Loucy (cell line): ENCODE data around the gene PRAC1.

Experiments
- H2AFZ ChIP-seq: fragments of 200-600 bp; sonication (generic); 2 replicates; pipeline ENCODE4 v1.6.0; 2016; ENCODE audit warnings: antibody characterized with exemption, mild to moderate bottlenecking, low read length, moderate library complexity
- H3F3A ChIP-seq: fragments of 200-600 bp; 2 replicates; pipeline ENCODE4 v1.6.0; 2016; ENCODE audit warnings: antibody characterized with exemption, low read depth, mild to moderate bottlenecking
- H3K27me3 ChIP-seq: fragments of 200-600 bp; sonication (generic); 2 replicates; pipeline ENCODE4 v1.6.1; 2014; ENCODE audit warnings: low read length, mild to moderate bottlenecking; ENCODE audit not compliant: insufficient read depth, poor library complexity, severe bottlenecking
- H3K36me3 ChIP-seq: fragments of 200-600 bp; sonication (generic); 2 replicates; pipeline ENCODE4 v1.6.1; 2016; ENCODE audit warnings: low read length; ENCODE audit not compliant: insufficient read depth
- H3K4me1 ChIP-seq: fragments of 200-600 bp; sonication (generic); 2 replicates; pipeline ENCODE4 v1.5.1; 2014; ENCODE audit warnings: low read length, mild to moderate bottlenecking; ENCODE audit not compliant: insufficient read depth, poor library complexity, severe bottlenecking
- H3K4me2 ChIP-seq: fragments of 200-600 bp; sonication (generic); 2 replicates; pipeline ENCODE4 v1.6.0; 2014; ENCODE audit warnings: antibody characterized with exemption, low read length, low read depth, mild to moderate bottlenecking; ENCODE audit not compliant: poor library complexity, severe bottlenecking
- H3K4me3 ChIP-seq: fragments of 200-600 bp; sonication (generic); 2 replicates; pipeline ENCODE4 v1.5.1; 2014; ENCODE audit warnings: low read length, mild to moderate bottlenecking, mixed read lengths; ENCODE audit not compliant: poor library complexity, severe bottlenecking
- H3K79me2 ChIP-seq: fragments of 200-600 bp; sonication (generic); 2 replicates; pipeline ENCODE4 v1.6.1; 2014; ENCODE audit warnings: low read length; ENCODE audit not compliant: insufficient read depth
- H3K9ac ChIP-seq: fragments of 200-600 bp; sonication (generic); 2 replicates; pipeline ENCODE4 v1.6.0; 2014; ENCODE audit warnings: mild to moderate bottlenecking, low read depth, low read length, moderate library complexity; ENCODE audit not compliant: poor library complexity, severe bottlenecking
- H3K9me2 ChIP-seq: fragments of 200-600 bp; sonication (generic); replicated peaks from 2 replicates; pipeline ENCODE4 v1.6.1; 2016; ENCODE audit warnings: low read depth, low read length, mixed read lengths
- H3K9me3 ChIP-seq: fragments of 200-600 bp; sonication (generic); 2 replicates; pipeline ENCODE4 v1.6.1; 2014; ENCODE audit warnings: mild to moderate bottlenecking, antibody characterized with exemption, low read length, low read depth; ENCODE audit not compliant: insufficient read depth
- H4K20me1 ChIP-seq: fragments of 200-600 bp; sonication (generic); 2 replicates; pipeline ENCODE4 v1.6.0; 2014; ENCODE audit warnings: antibody characterized with exemption, low read length, mild to moderate bottlenecking; ENCODE audit not compliant: insufficient read depth, poor library complexity, severe bottlenecking
- EZH2phosphoT487 ChIP-seq: fragments of 200-600 bp; IDR thresholded peaks from 2 replicates; pipeline ENCODE4 v1.6.1; 2018; ENCODE audit warnings: antibody characterized with exemption, mild to moderate bottlenecking, moderate library complexity, borderline replicate concordance
- TF ChIP-seq, protein P1 (sequence below): fragments of 200-600 bp; sonication (generic); conservative IDR thresholded peaks from 2 replicates; pipeline ENCODE4 v1.5.1; 2014; ENCODE audit warnings: mild to moderate bottlenecking, antibody characterized with exemption, low read length

PRAC1 gene

DNA sequence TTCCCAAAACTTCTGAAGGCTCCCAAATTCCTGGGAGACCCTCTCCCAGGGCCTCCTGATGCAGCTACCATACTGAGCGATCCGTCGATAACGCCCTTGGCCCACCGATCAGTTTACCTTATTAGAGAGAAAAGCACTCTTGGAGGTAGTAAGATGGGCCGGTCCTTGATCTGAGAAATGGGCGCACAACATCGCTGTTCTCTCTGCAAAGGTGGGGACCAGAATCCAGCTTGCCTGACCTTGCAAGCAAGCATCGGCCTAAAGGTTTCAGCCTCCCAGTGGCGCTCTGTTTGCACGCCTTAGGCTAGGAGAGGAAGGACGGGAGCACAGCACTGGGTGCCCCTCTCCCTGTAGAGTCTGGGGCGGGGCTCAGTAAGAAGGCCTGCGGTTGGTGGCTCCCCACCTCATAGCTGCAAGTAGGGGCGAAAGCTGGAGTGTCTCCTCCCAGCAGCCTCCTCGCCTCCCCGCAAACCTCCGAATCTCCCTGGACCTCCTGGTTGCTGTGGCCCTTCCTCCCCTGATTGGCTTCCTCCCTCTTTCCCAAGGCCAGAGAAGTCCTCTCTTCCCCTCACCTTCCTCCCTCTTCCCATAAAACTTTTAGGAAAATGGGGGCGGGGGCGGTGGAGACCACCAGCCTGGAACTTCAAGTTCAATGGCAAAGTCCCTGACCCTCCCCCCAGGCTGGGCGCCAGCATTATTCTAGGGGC is at the start of gene PRAC1:
Gene PRAC1 (minus strand): TSS at position 318 of the 707 bp plus-strand sequence. CDS start 126 bp downstream, at position 192.
- Histone ChIP-seq H3K4me3 (no peak within 1 kb of the TSS), H3K27me3 (no peaks in the 10 kb centered on the region), H4K20me1 (no peaks in the 10 kb centered on the region), H3K4me1 (no peaks in the 10 kb centered on the region), H2AFZ (no peak within 1 kb of the TSS), H3K9me3 (no peaks in the 10 kb centered on the region), H3F3A (no peaks in the 10 kb centered on the region), H3K9ac (no peak within 1 kb of the TSS), H3K79me2 (no peaks in the 10 kb centered on the region), H3K36me3 (no peaks in the 10 kb centered on the region), H3K4me2 (no peak within 1 kb of the TSS), H3K9me2 (no peaks in the 10 kb centered on the region)
- TF ChIP-seq, protein P1, sequence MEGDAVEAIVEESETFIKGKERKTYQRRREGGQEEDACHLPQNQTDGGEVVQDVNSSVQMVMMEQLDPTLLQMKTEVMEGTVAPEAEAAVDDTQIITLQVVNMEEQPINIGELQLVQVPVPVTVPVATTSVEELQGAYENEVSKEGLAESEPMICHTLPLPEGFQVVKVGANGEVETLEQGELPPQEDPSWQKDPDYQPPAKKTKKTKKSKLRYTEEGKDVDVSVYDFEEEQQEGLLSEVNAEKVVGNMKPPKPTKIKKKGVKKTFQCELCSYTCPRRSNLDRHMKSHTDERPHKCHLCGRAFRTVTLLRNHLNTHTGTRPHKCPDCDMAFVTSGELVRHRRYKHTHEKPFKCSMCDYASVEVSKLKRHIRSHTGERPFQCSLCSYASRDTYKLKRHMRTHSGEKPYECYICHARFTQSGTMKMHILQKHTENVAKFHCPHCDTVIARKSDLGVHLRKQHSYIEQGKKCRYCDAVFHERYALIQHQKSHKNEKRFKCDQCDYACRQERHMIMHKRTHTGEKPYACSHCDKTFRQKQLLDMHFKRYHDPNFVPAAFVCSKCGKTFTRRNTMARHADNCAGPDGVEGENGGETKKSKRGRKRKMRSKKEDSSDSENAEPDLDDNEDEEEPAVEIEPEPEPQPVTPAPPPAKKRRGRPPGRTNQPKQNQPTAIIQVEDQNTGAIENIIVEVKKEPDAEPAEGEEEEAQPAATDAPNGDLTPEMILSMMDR, result no peak

DNA sequence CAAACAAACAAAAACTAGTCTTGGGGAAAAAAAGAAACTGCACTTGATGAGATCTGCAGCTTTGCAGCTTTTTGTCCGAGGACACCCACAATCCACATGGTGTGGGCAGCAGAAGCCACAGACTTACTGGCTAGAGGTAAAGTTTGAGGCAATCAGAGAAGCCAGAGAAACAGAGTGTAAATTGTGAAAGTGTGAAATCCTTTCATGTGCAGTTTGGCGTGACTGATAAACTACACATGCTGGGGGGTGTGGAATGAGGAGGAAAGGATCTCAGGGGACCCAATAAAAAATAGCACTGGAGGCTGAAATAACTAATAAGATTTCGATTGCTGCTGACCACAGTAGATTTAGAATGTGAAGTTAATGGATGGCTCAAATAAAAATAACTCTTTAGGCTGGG is 48.6 kb upstream of the PRAC1 start:
- H3K36me3 ChIP-seq, result no peaks in the 10 kb centered on the region
- H3K9me3 ChIP-seq, result no peaks in the 10 kb centered on the region
- H3K4me1 ChIP-seq, result peaks cover 23% of the 10 kb centered on the region
- no peaks in the 10 kb centered on the region for H3K27me3 ChIP-seq
- H3K9me2 ChIP-seq, result no peaks in the 10 kb centered on the region
- H3K9ac ChIP-seq, result no peak overlapping the region
- no peak overlapping the region for H3K4me2 ChIP-seq
- H3F3A ChIP-seq, result no peaks in the 10 kb centered on the region
- no peaks in the 10 kb centered on the region for H3K79me2 ChIP-seq
- TF ChIP-seq EZH2phosphoT487, result no peak
- TF ChIP-seq, protein P1, result no peak
- H4K20me1 ChIP-seq, result no peaks in the 10 kb centered on the region
- H3K4me3 ChIP-seq, result no peak overlapping the region
- no peak overlapping the region for H2AFZ ChIP-seq

DNA sequence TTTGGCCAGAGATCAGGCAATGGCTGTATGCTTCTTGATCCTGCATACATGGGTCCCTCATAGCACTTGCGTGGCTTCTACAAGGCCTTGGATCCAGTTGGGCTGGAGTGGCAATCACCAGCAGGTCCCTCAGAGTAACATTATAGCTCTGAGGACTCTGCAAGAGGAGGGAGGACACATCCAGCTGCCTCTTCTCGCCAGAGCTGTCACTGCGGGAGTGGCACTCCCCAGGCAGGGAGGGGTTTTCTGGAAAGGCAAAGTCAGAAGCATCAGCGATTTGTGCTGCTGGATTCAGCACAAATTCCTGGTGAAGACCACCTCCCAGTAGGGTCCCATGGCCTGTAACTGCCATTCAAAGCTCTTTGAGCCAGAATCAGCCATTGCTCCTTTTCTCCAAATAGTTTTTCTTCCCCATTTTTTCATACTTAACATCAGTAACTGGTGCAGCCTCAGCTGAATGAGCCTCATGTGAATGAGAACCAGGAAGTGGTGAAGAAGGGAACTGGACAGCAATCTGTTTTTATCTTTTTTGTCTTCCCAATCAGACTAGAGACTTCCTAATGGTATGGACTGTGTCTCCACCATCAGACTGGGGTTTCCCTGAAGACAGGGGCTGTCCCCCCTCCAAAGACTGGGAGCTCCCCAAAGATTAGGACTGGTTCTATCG is 46.8 kb upstream of the PRAC1 start:
- Histone ChIP-seq H3K36me3 (no peaks in the 10 kb centered on the region), H3K9ac (no peak overlapping the region), H3K27me3 (no peaks in the 10 kb centered on the region), H3K9me3 (no peaks in the 10 kb centered on the region), H3K9me2 (no peaks in the 10 kb centered on the region), H3K4me2 (no peak overlapping the region), H3F3A (no peaks in the 10 kb centered on the region), H3K4me3 (no peak overlapping the region), H3K4me1 (peaks cover 16% of the 10 kb centered on the region), H2AFZ (peak overlapping the region; percentile 96), H3K79me2 (no peaks in the 10 kb centered on the region), H4K20me1 (no peaks in the 10 kb centered on the region)
- no peak for TF ChIP-seq EZH2phosphoT487
